H1 (cell line): ENCODE results near the gene TMEM176B. TPM values are rescaled to one million over a fixed set of nuclear protein-coding genes. Genes with fewer than 3 reads are reported as not detected.

ENCODE experiments used
- CTCF ChIA-PET: fragments of 300-600 bp; sonication (Branson Sonifier 250); formaldehyde crosslinking; loops from one replicate; lab custom pipeline; 2021; ENCODE audit not compliant: partially characterized antibody; lab: Charles Lee
- POLR2A ChIA-PET: fragments of 300-600 bp; sonication (Branson Sonifier 250); formaldehyde crosslinking; loops from one replicate; lab custom pipeline; 2021; ENCODE audit warnings: inconsistent platforms; ENCODE audit not compliant: partially characterized antibody; lab: Charles Lee
- DNase-seq, 2 experiments: peaks; one replicate each; pipeline versions ENCODE4 v3.0.0 to v3.0.0-alpha.2; 2010 to 2022; ENCODE audit warnings: low spot score in 2 of 2, low read depth in 1 of 2, mixed read lengths in 1 of 2
- FAIRE-seq: peaks from 2 replicates; lab custom pipeline; 2011; peaks lifted over from hg19 to GRCh38; lab: Jason Lieb, UNC
- H2AFZ ChIP-seq: 2 replicates; pipeline ENCODE4 v1.8.1; 2012; ENCODE audit warnings: low read length, inconsistent platforms
- H2AK5ac ChIP-seq: 2 replicates; pipeline ENCODE4 v1.6.1; 2013; ENCODE audit warnings: low read depth, low read length
- H2BK120ac ChIP-seq: replicated peaks from 2 replicates; pipeline ENCODE3; 2013; ENCODE audit warnings: low read depth, low read length, inconsistent platforms
- H2BK12ac ChIP-seq: 2 replicates; pipeline ENCODE4 v1.6.1; 2013; ENCODE audit warnings: low read depth, low read length
- H2BK15ac ChIP-seq: 2 replicates; pipeline ENCODE4 v1.6.1; 2013; ENCODE audit warnings: low read length
- H2BK20ac ChIP-seq: 2 replicates; pipeline ENCODE4 v1.6.1; 2013; ENCODE audit warnings: low read length
- H2BK5ac ChIP-seq: 2 replicates; pipeline ENCODE4 v1.6.1; 2013; ENCODE audit warnings: low read depth, low read length
- H3K14ac ChIP-seq: 2 replicates; pipeline ENCODE4 v1.6.1; 2013; ENCODE audit warnings: inconsistent platforms; ENCODE audit not compliant: insufficient read length
- H3K18ac ChIP-seq: 2 replicates; pipeline ENCODE4 v1.6.1; 2013; ENCODE audit warnings: low read length; ENCODE audit errors: extremely low read depth
- H3K23ac ChIP-seq: 2 replicates; pipeline ENCODE4 v1.6.1; 2013; ENCODE audit warnings: inconsistent platforms; ENCODE audit not compliant: insufficient read length
- H3K23me2 ChIP-seq: 2 replicates; pipeline ENCODE4 v1.6.1; 2013; ENCODE audit warnings: low read depth, low read length
- H3K27ac ChIP-seq: 2 replicates; pipeline ENCODE4 v1.6.1; 2011; ENCODE audit warnings: low read depth, low read length, inconsistent platforms
- H3K27me3 ChIP-seq, 4 experiments: replicated peaks in 1 of 4; 1 replicate in 1 of 4; 2 replicates in 3 of 4; pipeline versions ENCODE4 v1.6.1 to v1.8.1; 2011 to 2013; ENCODE audit warnings: low read length in 3 of 4, mild to moderate bottlenecking in 3 of 4, inconsistent platforms in 2 of 4, mixed read lengths in 2 of 4, moderate library complexity in 1 of 4; ENCODE audit not compliant: control insufficient read depth in 3 of 4, insufficient read depth in 3 of 4; ENCODE audit errors: extremely low read depth in 1 of 4
- H3K36me3 ChIP-seq, 4 experiments: 2 replicates each; pipeline versions ENCODE4 v1.6.1 to v1.8.1; 2011 to 2013; ENCODE audit warnings: mild to moderate bottlenecking in 4 of 4, low read length in 3 of 4, moderate library complexity in 2 of 4, control low read depth in 1 of 4, inconsistent platforms in 1 of 4; ENCODE audit not compliant: insufficient read depth in 4 of 4, control insufficient read depth in 2 of 4
- H3K4ac ChIP-seq: replicated peaks from 2 replicates; pipeline ENCODE3; 2013; ENCODE audit warnings: low read length, low read depth, mixed read lengths, inconsistent platforms; ENCODE audit not compliant: insufficient read length
- H3K4me1 ChIP-seq, 4 experiments: replicated peaks in 1 of 4; 1 replicate in 1 of 4; 2 replicates in 3 of 4; pipeline versions ENCODE4 v1.6.1 to v1.8.1; 2011 to 2013; ENCODE audit warnings: low read length in 3 of 4, inconsistent platforms in 2 of 4, mixed read lengths in 1 of 4; ENCODE audit not compliant: insufficient read depth in 4 of 4, control insufficient read depth in 3 of 4
- H3K4me2 ChIP-seq, 2 experiments: 2 replicates each; pipeline versions ENCODE4 v1.6.1 to v1.8.1; 2011 to 2013; ENCODE audit warnings: low read depth in 2 of 2, low read length in 2 of 2, control low read depth in 1 of 2, inconsistent platforms in 1 of 2, mild to moderate bottlenecking in 1 of 2; ENCODE audit not compliant: insufficient read depth in 1 of 2
- H3K4me3 ChIP-seq, 4 experiments: fragments of 200-600, 300-600 bp in 1 of 4; sonication (generic), shearing (Covaris generic), sonication (Bioruptor Twin) in 1 of 4; 2 replicates each; pipeline versions ENCODE4 v1.5.1 to v1.8.1; 2011 to 2016; ENCODE audit warnings: low read length in 4 of 4, low read depth in 3 of 4, control low read depth in 2 of 4, inconsistent platforms in 2 of 4, mild to moderate bottlenecking in 2 of 4, mixed read lengths in 1 of 4, moderate library complexity in 1 of 4; ENCODE audit not compliant: insufficient read depth in 2 of 4; ENCODE audit errors: extremely low read depth in 1 of 4
- H3K56ac ChIP-seq: replicated peaks from 2 replicates; pipeline ENCODE3; 2013; ENCODE audit warnings: low read depth, mild to moderate bottlenecking, mixed read lengths, low read length, inconsistent platforms; ENCODE audit not compliant: insufficient read length
- H3K79me1 ChIP-seq: 2 replicates; pipeline ENCODE4 v1.6.1; 2013; ENCODE audit warnings: low read depth, low read length, control low read depth
- H3K79me2 ChIP-seq, 2 experiments: 2 replicates each; pipeline versions ENCODE4 v1.6.1 to v1.8.1; 2012 to 2013; ENCODE audit warnings: low read length in 2 of 2, mild to moderate bottlenecking in 2 of 2, inconsistent platforms in 1 of 2; ENCODE audit not compliant: insufficient read depth in 2 of 2, control insufficient read depth in 1 of 2
- H3K9ac ChIP-seq, 4 experiments: replicated peaks in 1 of 4; 1 replicate in 1 of 4; 2 replicates in 3 of 4; pipeline versions ENCODE4 v1.6.1 to v1.8.1; 2011 to 2013; ENCODE audit warnings: low read depth in 3 of 4, low read length in 3 of 4, control low read depth in 2 of 4, mild to moderate bottlenecking in 2 of 4, moderate library complexity in 2 of 4, inconsistent platforms in 1 of 4; ENCODE audit errors: extremely low read depth in 1 of 4
- H3K9me3 ChIP-seq, 2 experiments: 2 replicates each; pipeline versions ENCODE4 v1.6.1 to v1.8.1; 2012 to 2013; ENCODE audit warnings: mild to moderate bottlenecking in 2 of 2, moderate library complexity in 2 of 2, control low read depth in 1 of 2, inconsistent platforms in 1 of 2, low read depth in 1 of 2, low read length in 1 of 2, mixed read lengths in 1 of 2; ENCODE audit not compliant: insufficient read depth in 2 of 2
- H4K20me1 ChIP-seq, 2 experiments: replicated peaks in 1 of 2; 2 replicates each; pipeline versions ENCODE3 to v1.8.1; 2011 to 2013; ENCODE audit warnings: inconsistent platforms in 2 of 2, low read length in 2 of 2, mild to moderate bottlenecking in 1 of 2; ENCODE audit not compliant: insufficient read depth in 2 of 2, control insufficient read depth in 1 of 2
- H4K5ac ChIP-seq: 2 replicates; pipeline ENCODE4 v1.6.1; 2013; ENCODE audit warnings: low read length, low read depth, mixed read lengths, inconsistent platforms; ENCODE audit not compliant: insufficient read length
- H4K8ac ChIP-seq: 2 replicates; pipeline ENCODE4 v1.8.0; 2013; ENCODE audit warnings: mild to moderate bottlenecking, moderate library complexity, low read length, inconsistent platforms; ENCODE audit not compliant: insufficient read depth; ENCODE audit errors: extremely low read depth
- H4K91ac ChIP-seq: replicated peaks from 2 replicates; pipeline ENCODE3; 2013; ENCODE audit warnings: low read length, mixed read lengths, inconsistent platforms; ENCODE audit not compliant: insufficient read length
- ASH2L ChIP-seq: fragments of 200-600, 300-600 bp; sonication (generic); IDR thresholded peaks from one replicate; pipeline ENCODE4 v1.7.1; 2017; ENCODE audit warnings: low read length
- CBX5 ChIP-seq: fragments of 300-800, 300-1000 bp; sonication (generic); IDR thresholded peaks from 2 replicates; pipeline ENCODE4 v1.7.1; 2016; ENCODE audit warnings: antibody characterized with exemption, low read length, low read depth
- E2F6 ChIP-seq: IDR thresholded peaks from 2 replicates; pipeline ENCODE4 v1.6.1; 2012; ENCODE audit warnings: inconsistent platforms
- EP300 ChIP-seq, 2 experiments: IDR thresholded peaks; 1 replicate in 1 of 2; 2 replicates in 1 of 2; pipeline ENCODE4 v1.6.1; 2011 to 2012; ENCODE audit warnings: low read depth in 2 of 2, low read length in 2 of 2, mild to moderate bottlenecking in 2 of 2, borderline replicate concordance in 1 of 2, inconsistent platforms in 1 of 2, moderate library complexity in 1 of 2
- GABPA ChIP-seq: IDR thresholded peaks from 2 replicates; pipeline ENCODE4 v1.6.1; 2011; ENCODE audit warnings: mild to moderate bottlenecking, low read length, moderate library complexity, borderline replicate concordance; ENCODE audit not compliant: insufficient read depth
- GTF2F1 ChIP-seq: IDR thresholded peaks from 2 replicates; pipeline ENCODE4 v1.6.1; 2012; ENCODE audit warnings: low read depth, low read length, improper control_type of control experiment, borderline replicate concordance
- POLR2AphosphoS5 ChIP-seq: IDR thresholded peaks from 2 replicates; pipeline ENCODE4 v1.6.1; 2011; ENCODE audit warnings: low read depth, low read length
- POU5F1 ChIP-seq: IDR thresholded peaks from 2 replicates; pipeline ENCODE4 v1.6.1; 2011; ENCODE audit warnings: low read depth, mild to moderate bottlenecking, low read length, moderate library complexity
- RNF2 ChIP-seq: fragments of 200-900, 300-1000 bp; sonication (generic); IDR thresholded peaks from 2 replicates; pipeline ENCODE4 v1.7.1; 2016; ENCODE audit warnings: borderline replicate concordance, low read depth, mild to moderate bottlenecking, antibody characterized with exemption, low read length; ENCODE audit not compliant: poor library complexity, severe bottlenecking; ENCODE audit errors: missing control alignments
- TAF1 ChIP-seq: IDR thresholded peaks from 2 replicates; pipeline ENCODE4 v1.6.1; 2011; ENCODE audit warnings: mild to moderate bottlenecking, low read depth, low read length
- USF2 ChIP-seq: IDR thresholded peaks from 2 replicates; pipeline ENCODE4 v1.6.1; 2011; ENCODE audit warnings: low read length, improper control_type of control experiment
- WGBS, 2 experiments: shearing (Covaris generic) in 1 of 2; methylation state at CpG; one replicate each; pipeline versions ENCODE4 v1.1.6 to v1.1.7; 2013 to 2015; ENCODE audit warnings: low lambda C conversion rate in 2 of 2, mixed read lengths in 2 of 2, inconsistent platforms in 1 of 2, low coverage in 1 of 2, missing lambda C conversion rate in 1 of 2; ENCODE audit not compliant: insufficient replicate concordance in 2 of 2, insufficient coverage in 1 of 2, insufficient read length in 1 of 2; ENCODE audit errors: extremely low coverage in 1 of 2, missing lambda C conversion rate in 1 of 2; 5-methylcytosine and 5-hydroxymethylcytosine counted together
- polyA plus RNA-seq, 7 experiments: library from polyadenylated mRNA; depleted of rRNA in 3 of 7; stranded (reverse) in 5 of 7; unstranded in 2 of 7; fragments of >200 nt in 5 of 7; fragments of 200-250 nt in 2 of 7; gene quantifications; 1 replicate in 5 of 7; 2 replicates in 1 of 7; 4 replicates in 1 of 7; pipeline versions ENCODE4 v1.2.1 to v1.2.3, GENCODE V29; 2011 to 2013; ENCODE audit warnings: missing spikeins in 2 of 7, mixed read lengths in 2 of 7
- total RNA-seq: library from RNA; stranded (reverse); fragmentation: NEBNext Ultra II Directional; extraction: Animal tissue kit (Norgen Biotek cat#: 25700); gene quantifications from 2 replicates; pipeline ENCODE4 v1.2.1, GENCODE V29; 2021

TMEM176B gene
- total and polyA plus RNA-seq, 2 of the 8 experiments (the other 6 are each of a cell fraction or from before 2014, with no cell fraction given) = 1.2 to 2.1 TPM

DNA sequence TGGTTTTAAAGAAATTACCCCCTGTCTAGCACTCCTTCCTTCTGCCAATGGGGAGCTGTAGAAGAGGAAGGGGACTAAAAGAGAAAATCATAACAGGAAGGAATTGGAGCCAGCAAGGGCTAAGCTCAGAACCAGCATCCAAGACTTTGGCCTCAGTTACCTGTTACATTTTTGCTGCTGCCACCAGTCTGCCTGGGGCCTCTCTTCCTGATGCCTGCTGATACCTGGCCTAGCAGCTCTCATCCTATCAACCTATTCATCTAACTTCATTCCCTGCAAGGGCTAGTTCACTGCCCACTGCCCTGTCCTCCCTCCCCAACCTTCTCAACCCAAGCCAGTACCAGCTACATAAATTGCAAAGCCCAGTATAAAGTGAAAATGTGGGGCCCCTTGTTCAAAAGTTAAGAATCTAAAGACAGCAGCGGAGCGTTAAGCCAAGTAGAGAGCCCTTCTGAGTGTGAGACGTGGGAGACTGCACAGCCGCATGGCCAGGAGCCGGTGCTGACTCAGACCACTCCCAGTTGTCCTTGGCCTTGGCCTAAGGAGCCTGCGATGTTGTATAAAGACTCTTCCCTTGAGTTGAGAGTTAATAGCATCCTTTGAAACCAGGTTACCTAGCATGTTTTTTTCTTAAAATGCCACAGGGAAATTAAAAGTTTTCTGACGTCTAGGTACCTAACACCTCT, 38.9 kb upstream of the TMEM176B start:
- H3K56ac ChIP-seq = no peak overlapping the region
- no peaks in the 10 kb centered on the region for H3K79me1 ChIP-seq
- H2AK5ac ChIP-seq = no peak overlapping the region
- H3K27ac ChIP-seq = no peak overlapping the region
- H2BK20ac ChIP-seq = no peak overlapping the region
- H3K79me2 ChIP-seq = no peaks in the 10 kb centered on the region
- POLR2A ChIA-PET = no interaction called here
- DNase-seq (no peak), FAIRE-seq (no peak)
- no peak overlapping the region for H2BK120ac ChIP-seq
- WGBS, 2 experiments = 74% methylated on average over 7 of the region's 7 CpGs; no CpG with 5 or more reads in 1 of the 2 experiments
- no peaks in the 10 kb centered on the region for H3K9me3 ChIP-seq
- H3K18ac ChIP-seq = no peak overlapping the region
- H3K23me2 ChIP-seq = no peaks in the 10 kb centered on the region
- H4K5ac ChIP-seq = no peak overlapping the region
- no peak overlapping the region for H3K4me3 ChIP-seq
- no peak overlapping the region for H3K4ac ChIP-seq
- no peak overlapping the region for H3K9ac ChIP-seq
- H2BK15ac ChIP-seq = no peak overlapping the region
- H2BK5ac ChIP-seq = no peak overlapping the region
- no peaks in the 10 kb centered on the region for H4K20me1 ChIP-seq
- no peaks in the 10 kb centered on the region; a peak in 1 of 7 replicates for H3K27me3 ChIP-seq
- no peak overlapping the region for H2AFZ ChIP-seq
- no peaks in the 10 kb centered on the region for H3K36me3 ChIP-seq
- H3K23ac ChIP-seq = no peak overlapping the region
- no peak overlapping the region for H3K4me2 ChIP-seq
- H2BK12ac ChIP-seq = no peak overlapping the region
- no peaks in the 10 kb centered on the region for H3K4me1 ChIP-seq
- H3K14ac ChIP-seq = no peak overlapping the region
- no peak overlapping the region for H4K8ac ChIP-seq
- CTCF ChIA-PET = interaction anchor here (0.8 kb wide), 1 partner anchor 40 kb away, joined by 3 read pairs; no protein-coding TSS in a partner anchor
- no peak overlapping the region for H4K91ac ChIP-seq
- no peak for TF ChIP-seq GTF2F1
- no peak for TF ChIP-seq POU5F1
- TF ChIP-seq ASH2L = no peak
- TF ChIP-seq GABPA = no peak
- TF ChIP-seq TAF1 = no peak
- TF ChIP-seq CBX5 = no peak
- no peak for TF ChIP-seq POLR2AphosphoS5
- no peak for TF ChIP-seq EP300 (IDR thresholded peaks at IDR 0.05; ENCODE audit: borderline replicate concordance in 1 of 2, low read depth in 2 of 2, low read length in 2 of 2)
- no peak for TF ChIP-seq RNF2
- TF ChIP-seq USF2 = no peak
- TF ChIP-seq E2F6 = no peak
